ENCODE data around the gene GALNT13.

GALNT13 gene

DNA sequence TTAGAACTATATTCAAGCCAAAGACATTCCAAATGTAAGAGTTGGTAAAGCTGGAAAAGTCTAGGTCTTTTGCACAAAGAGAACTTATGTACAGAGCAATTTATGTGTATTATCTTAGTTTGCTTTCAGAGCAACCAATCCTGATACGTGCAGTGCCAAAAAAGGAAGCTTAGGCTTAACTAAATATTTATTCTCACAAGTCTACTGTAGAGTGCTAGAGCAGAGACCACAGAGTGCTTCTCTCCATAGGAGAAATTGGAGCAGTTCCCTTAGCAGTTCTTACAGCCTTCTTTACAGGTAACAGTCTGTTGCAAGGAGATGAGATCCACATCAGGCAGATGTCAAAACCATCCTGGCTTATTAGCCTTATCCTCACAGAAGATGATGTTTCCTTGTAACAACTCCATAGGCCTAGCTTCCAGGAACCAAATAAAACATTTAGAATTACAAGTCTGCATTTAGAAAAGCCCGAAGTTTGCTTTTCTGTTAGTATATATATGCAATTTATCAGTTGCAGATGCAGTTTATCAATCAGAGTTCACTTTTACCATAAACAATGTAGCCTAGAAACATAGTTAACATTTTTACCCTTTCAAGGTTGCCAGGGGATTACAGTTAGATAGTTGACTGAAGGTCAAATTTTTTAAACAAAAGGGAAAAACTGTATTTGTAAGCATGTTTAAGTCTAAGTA is 576.2 kb downstream of the GALNT13 start:
- Histone ChIP-seq H3K27me3 (ENCODE audit: control insufficient read depth in 5 of 5, insufficient read depth in 4 of 5, low read length in 5 of 5) (no peaks in the 10 kb centered on the region), H3K27ac (ENCODE audit: low read depth, low read length) (no peak overlapping the region), H3K9ac (ENCODE audit: low read length in 5 of 5) (no peak overlapping the region), H3K36me3 (ENCODE audit: control insufficient read depth in 5 of 5, insufficient read depth in 5 of 5, low read length in 5 of 5) (peaks cover 0 to 6% (median 0%) of the 10 kb centered on the region in 5 donors), H3K4me3 (ENCODE audit: low read depth in 1 of 5, low read length in 5 of 5) (no peak overlapping the region), H3K9me3 (ENCODE audit: control insufficient read depth in 5 of 5, low read length in 5 of 5) (no peaks in the 10 kb centered on the region), H3K4me1 (ENCODE audit: control insufficient read depth in 5 of 5, insufficient read depth in 5 of 5, low read length in 5 of 5) (no peaks in the 10 kb centered on the region)

DNA sequence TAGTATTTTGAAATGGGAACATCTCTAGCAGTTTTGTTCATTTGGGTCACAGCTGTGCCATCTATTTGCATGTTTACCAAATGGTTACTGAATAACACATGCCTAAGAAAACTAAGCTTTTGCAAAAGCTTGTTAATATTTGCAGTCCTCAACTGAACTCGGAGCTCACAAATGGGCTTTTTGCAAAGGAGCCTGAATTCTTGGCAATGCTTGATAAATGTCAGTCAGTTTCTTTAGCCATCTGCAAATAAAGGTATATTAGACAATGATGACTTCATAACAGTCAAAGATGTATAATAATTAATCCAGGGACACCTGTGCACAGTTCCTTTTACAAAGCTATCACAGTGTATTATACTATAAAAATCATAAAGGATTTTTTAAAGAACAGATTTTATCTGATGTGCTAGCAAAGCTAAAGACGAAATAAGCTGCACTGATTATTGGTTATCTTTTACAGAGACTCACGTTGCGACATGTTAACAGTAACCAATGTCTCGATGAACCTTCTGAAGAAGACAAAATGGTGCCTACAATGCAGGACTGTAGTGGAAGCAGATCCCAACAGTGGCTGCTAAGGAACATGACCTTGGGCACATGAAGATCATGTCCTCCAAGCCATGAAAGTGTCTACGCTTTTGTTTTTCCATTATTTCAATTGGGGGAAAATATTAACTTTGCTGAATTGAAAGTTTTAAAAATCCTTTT is 578.4 kb downstream of the GALNT13 start:
- peaks cover 0 to 6% (median 0%) of the 10 kb centered on the region in 5 donors for H3K36me3 ChIP-seq (ENCODE audit: control insufficient read depth in 5 of 5, insufficient read depth in 5 of 5, low read length in 5 of 5)
- no peak overlapping the region for H3K4me3 ChIP-seq (ENCODE audit: low read depth in 1 of 5, low read length in 5 of 5)
- H3K4me1 ChIP-seq (ENCODE audit: control insufficient read depth in 5 of 5, insufficient read depth in 5 of 5, low read length in 5 of 5), result peaks cover 0 to 2% (median 0%) of the 10 kb centered on the region in 5 donors
- no peak overlapping the region for H3K9ac ChIP-seq (ENCODE audit: low read length in 5 of 5)
- H3K27ac ChIP-seq (ENCODE audit: low read depth, low read length), result no peak overlapping the region
- H3K9me3 ChIP-seq (ENCODE audit: control insufficient read depth in 5 of 5, low read length in 5 of 5), result no peaks in the 10 kb centered on the region
- H3K27me3 ChIP-seq (ENCODE audit: control insufficient read depth in 5 of 5, insufficient read depth in 4 of 5, low read length in 5 of 5), result no peaks in the 10 kb centered on the region

GRCh38 chr2:154452471-154452870 is 580.7 kb downstream of the GALNT13 start:
- no peaks in the 10 kb centered on the region for H3K27me3 ChIP-seq (ENCODE audit: control insufficient read depth in 5 of 5, insufficient read depth in 4 of 5, low read length in 5 of 5)
- H3K27ac ChIP-seq (ENCODE audit: low read depth, low read length), result no peak overlapping the region
- H3K9me3 ChIP-seq (ENCODE audit: control insufficient read depth in 5 of 5, low read length in 5 of 5), result no peaks in the 10 kb centered on the region
- no peak overlapping the region for H3K4me3 ChIP-seq (ENCODE audit: low read depth in 1 of 5, low read length in 5 of 5)
- H3K36me3 ChIP-seq (ENCODE audit: control insufficient read depth in 5 of 5, insufficient read depth in 5 of 5, low read length in 5 of 5), result peaks cover 0 to 3% (median 0%) of the 10 kb centered on the region in 5 donors
- H3K4me1 ChIP-seq (ENCODE audit: control insufficient read depth in 5 of 5, insufficient read depth in 5 of 5, low read length in 5 of 5), result peaks cover 0 to 13% (median 6%) of the 10 kb centered on the region in 5 donors
- no peak overlapping the region for H3K9ac ChIP-seq (ENCODE audit: low read length in 5 of 5)

- Histone ChIP-seq H3K27ac (ENCODE audit: low read depth, low read length) (no peak overlapping the region), H3K4me1 (ENCODE audit: control insufficient read depth in 5 of 5, insufficient read depth in 5 of 5, low read length in 5 of 5) (peaks cover 0 to 13% (median 6%) of the 10 kb centered on the region in 5 donors), H3K27me3 (ENCODE audit: control insufficient read depth in 5 of 5, insufficient read depth in 4 of 5, low read length in 5 of 5) (no peaks in the 10 kb centered on the region), H3K9me3 (ENCODE audit: control insufficient read depth in 5 of 5, low read length in 5 of 5) (no peaks in the 10 kb centered on the region), H3K36me3 (ENCODE audit: control insufficient read depth in 5 of 5, insufficient read depth in 5 of 5, low read length in 5 of 5) (peaks cover 0 to 3% (median 0%) of the 10 kb centered on the region in 5 donors), H3K9ac (ENCODE audit: low read length in 5 of 5) (no peak overlapping the region), H3K4me3 (ENCODE audit: low read depth in 1 of 5, low read length in 5 of 5) (no peak overlapping the region)
Measured at GRCh38 chr2:154452906-154453493, 581.3 kb downstream of the GALNT13 start.

DNA sequence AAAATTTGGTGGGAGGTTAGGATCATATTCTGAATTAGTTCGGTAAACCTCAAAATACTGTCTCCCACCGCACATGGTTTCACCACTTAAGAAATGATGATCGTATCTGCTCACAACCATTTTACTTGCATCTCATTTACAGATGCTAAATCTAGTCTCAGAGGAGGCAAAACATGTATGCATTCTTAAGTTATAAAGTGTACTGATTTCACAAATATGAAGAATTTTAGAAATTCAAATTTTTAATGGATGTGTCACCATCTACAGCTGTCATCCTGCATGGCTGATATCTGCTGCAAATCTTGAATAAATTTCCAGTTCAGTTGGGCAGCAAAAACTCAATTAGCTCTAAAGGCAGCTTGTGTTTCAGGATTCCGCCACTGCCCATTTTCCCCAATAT is 583.4 kb downstream of the GALNT13 start:
- H3K4me3 ChIP-seq (ENCODE audit: low read depth in 1 of 5, low read length in 5 of 5), result peak overlapping the region; percentile 40 to 68 (median 56)
- H3K9me3 ChIP-seq (ENCODE audit: control insufficient read depth in 5 of 5, low read length in 5 of 5), result no peaks in the 10 kb centered on the region

DNA sequence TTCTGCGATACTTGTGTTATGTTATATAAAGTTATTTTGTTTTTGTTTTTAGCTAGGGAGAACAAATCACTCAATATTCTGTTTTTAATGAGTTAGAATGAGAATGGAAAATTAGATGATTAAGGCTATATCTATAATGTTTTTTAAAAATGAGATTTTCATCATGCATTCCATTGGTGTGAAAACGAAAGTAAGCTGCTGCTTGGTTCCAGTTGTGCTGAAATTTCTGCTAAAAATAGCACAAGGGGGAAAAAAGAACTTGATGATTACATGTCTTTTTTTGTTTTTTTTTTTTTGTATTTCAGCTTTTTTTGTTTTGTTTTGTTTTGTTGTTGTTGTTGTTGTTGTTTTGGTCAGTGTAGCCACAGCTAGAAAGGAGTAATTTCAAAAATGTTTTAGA is 584.1 kb downstream of the GALNT13 start:
- no peak overlapping the region for H3K27ac ChIP-seq (ENCODE audit: low read depth, low read length)
- peaks cover 0 to 3% (median 0%) of the 10 kb centered on the region in 5 donors for H3K36me3 ChIP-seq (ENCODE audit: control insufficient read depth in 5 of 5, insufficient read depth in 5 of 5, low read length in 5 of 5)
- H3K4me3 ChIP-seq (ENCODE audit: low read depth in 1 of 5, low read length in 5 of 5), result peak overlapping the region; percentile 40 to 68 (median 56)
- H3K27me3 ChIP-seq (ENCODE audit: control insufficient read depth in 5 of 5, insufficient read depth in 4 of 5, low read length in 5 of 5), result no peaks in the 10 kb centered on the region
- peak overlapping the region in 3 of 5 donors; percentile 5 to 30 (median 19) for H3K9ac ChIP-seq (ENCODE audit: low read length in 5 of 5)
- H3K9me3 ChIP-seq (ENCODE audit: control insufficient read depth in 5 of 5, low read length in 5 of 5), result no peaks in the 10 kb centered on the region
- H3K4me1 ChIP-seq (ENCODE audit: control insufficient read depth in 5 of 5, insufficient read depth in 5 of 5, low read length in 5 of 5), result peaks cover 0 to 13% (median 6%) of the 10 kb centered on the region in 5 donors

More for the DNA sequence above, 583.4 kb downstream of the GALNT13 start:
- peaks cover 0 to 3% (median 0%) of the 10 kb centered on the region in 5 donors for H3K36me3 ChIP-seq (ENCODE audit: control insufficient read depth in 5 of 5, insufficient read depth in 5 of 5, low read length in 5 of 5)
- H3K27ac ChIP-seq (ENCODE audit: low read depth, low read length), result no peak overlapping the region
- peak overlapping the region in 1 of 5 donors; percentile 5 for H3K9ac ChIP-seq (ENCODE audit: low read length in 5 of 5)
- peaks cover 0 to 13% (median 6%) of the 10 kb centered on the region in 5 donors for H3K4me1 ChIP-seq (ENCODE audit: control insufficient read depth in 5 of 5, insufficient read depth in 5 of 5, low read length in 5 of 5)
- no peaks in the 10 kb centered on the region for H3K27me3 ChIP-seq (ENCODE audit: control insufficient read depth in 5 of 5, insufficient read depth in 4 of 5, low read length in 5 of 5)

DNA sequence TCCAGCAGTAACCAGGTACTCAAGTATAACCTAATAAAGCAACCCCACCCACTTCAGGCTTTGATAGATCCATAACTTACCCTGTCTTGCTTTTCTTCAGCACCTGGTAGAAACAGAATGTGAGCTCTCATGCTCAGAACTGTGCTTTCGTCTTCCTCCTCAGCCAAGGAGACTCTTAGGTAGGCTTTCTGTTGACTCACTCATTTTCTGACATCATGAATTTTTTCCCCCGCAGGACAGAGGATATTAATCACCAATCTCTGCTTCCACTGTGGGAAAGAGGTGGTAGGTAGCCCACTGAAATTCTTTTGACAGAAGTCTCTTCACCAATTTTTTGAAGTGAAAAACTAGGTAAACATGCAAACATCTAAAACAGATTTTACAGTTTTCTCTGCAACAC is 585.6 kb downstream of the GALNT13 start:
- H3K36me3 ChIP-seq (ENCODE audit: control insufficient read depth in 5 of 5, insufficient read depth in 5 of 5, low read length in 5 of 5), result no peaks in the 10 kb centered on the region
- peaks cover 0 to 13% (median 6%) of the 10 kb centered on the region in 5 donors for H3K4me1 ChIP-seq (ENCODE audit: control insufficient read depth in 5 of 5, insufficient read depth in 5 of 5, low read length in 5 of 5)
- H3K27ac ChIP-seq (ENCODE audit: low read depth, low read length), result no peak overlapping the region
- no peak overlapping the region for H3K4me3 ChIP-seq (ENCODE audit: low read depth in 1 of 5, low read length in 5 of 5)
- H3K9me3 ChIP-seq (ENCODE audit: control insufficient read depth in 5 of 5, low read length in 5 of 5), result no peaks in the 10 kb centered on the region
- no peak overlapping the region for H3K9ac ChIP-seq (ENCODE audit: low read length in 5 of 5)
- no peaks in the 10 kb centered on the region for H3K27me3 ChIP-seq (ENCODE audit: control insufficient read depth in 5 of 5, insufficient read depth in 4 of 5, low read length in 5 of 5)

DNA sequence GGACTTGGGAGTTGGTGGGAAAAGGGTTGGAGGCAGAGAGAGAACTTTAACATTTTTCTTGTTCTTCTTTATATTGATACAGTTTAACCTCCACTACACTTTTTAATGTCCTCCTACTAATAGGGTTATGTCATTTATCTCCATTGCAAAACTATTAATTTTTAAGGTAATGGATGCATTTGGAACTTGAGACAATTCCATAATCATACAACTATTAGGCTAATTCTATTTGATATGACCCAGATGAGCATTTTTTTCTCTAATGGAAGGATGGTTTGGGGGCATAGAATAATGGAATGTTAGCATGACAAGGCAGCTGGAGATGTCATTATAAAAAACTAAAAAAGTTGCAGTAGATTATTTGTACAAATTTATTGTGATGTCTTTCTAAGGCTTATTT is 587.6 kb downstream of the GALNT13 start:
- Histone ChIP-seq H3K27ac (ENCODE audit: low read depth, low read length) (no peak overlapping the region), H3K4me3 (ENCODE audit: low read depth in 1 of 5, low read length in 5 of 5) (no peak overlapping the region), H3K9me3 (ENCODE audit: control insufficient read depth in 5 of 5, low read length in 5 of 5) (no peaks in the 10 kb centered on the region), H3K9ac (ENCODE audit: low read length in 5 of 5) (no peak overlapping the region), H3K4me1 (ENCODE audit: control insufficient read depth in 5 of 5, insufficient read depth in 5 of 5, low read length in 5 of 5) (peaks cover 0 to 13% (median 6%) of the 10 kb centered on the region in 5 donors), H3K27me3 (ENCODE audit: control insufficient read depth in 5 of 5, insufficient read depth in 4 of 5, low read length in 5 of 5) (no peaks in the 10 kb centered on the region), H3K36me3 (ENCODE audit: control insufficient read depth in 5 of 5, insufficient read depth in 5 of 5, low read length in 5 of 5) (no peaks in the 10 kb centered on the region)

GRCh38 chr2:154462634-154463033 is 590.9 kb downstream of the GALNT13 start:
- Histone ChIP-seq H3K9ac (ENCODE audit: low read length in 5 of 5) (no peak overlapping the region), H3K27ac (ENCODE audit: low read depth, low read length) (no peak overlapping the region), H3K27me3 (ENCODE audit: control insufficient read depth in 5 of 5, insufficient read depth in 4 of 5, low read length in 5 of 5) (no peaks in the 10 kb centered on the region)

GRCh38 chr2:154466226-154466625 is 594.5 kb downstream of the GALNT13 start:
- H3K4me3 ChIP-seq (ENCODE audit: low read depth in 1 of 5, low read length in 5 of 5), result no peak overlapping the region
- no peaks in the 10 kb centered on the region for H3K36me3 ChIP-seq (ENCODE audit: control insufficient read depth in 5 of 5, insufficient read depth in 5 of 5, low read length in 5 of 5)

More at GRCh38 chr2:154462634-154463033, 590.9 kb downstream of the GALNT13 start:
- no peaks in the 10 kb centered on the region for H3K36me3 ChIP-seq (ENCODE audit: control insufficient read depth in 5 of 5, insufficient read depth in 5 of 5, low read length in 5 of 5)
- H3K4me3 ChIP-seq (ENCODE audit: low read depth in 1 of 5, low read length in 5 of 5), result no peak overlapping the region
- H3K4me1 ChIP-seq (ENCODE audit: control insufficient read depth in 5 of 5, insufficient read depth in 5 of 5, low read length in 5 of 5), result no peaks in the 10 kb centered on the region
- peaks cover 0 to 3% (median 0%) of the 10 kb centered on the region in 5 donors for H3K9me3 ChIP-seq (ENCODE audit: control insufficient read depth in 5 of 5, low read length in 5 of 5)

More at GRCh38 chr2:154466226-154466625, 594.5 kb downstream of the GALNT13 start:
- Histone ChIP-seq H3K27ac (ENCODE audit: low read depth, low read length) (no peak overlapping the region), H3K4me1 (ENCODE audit: control insufficient read depth in 5 of 5, insufficient read depth in 5 of 5, low read length in 5 of 5) (no peaks in the 10 kb centered on the region), H3K9ac (ENCODE audit: low read length in 5 of 5) (no peak overlapping the region), H3K27me3 (ENCODE audit: control insufficient read depth in 5 of 5, insufficient read depth in 4 of 5, low read length in 5 of 5) (no peaks in the 10 kb centered on the region), H3K9me3 (ENCODE audit: control insufficient read depth in 5 of 5, low read length in 5 of 5) (peaks cover 0 to 3% (median 0%) of the 10 kb centered on the region in 5 donors)
